LNCAP (cell line): ENCODE measurements around the gene PSMD1.

Experiments used
- TF ChIP-seq, protein P1 (sequence below): fragments of 450-650 bp; IDR thresholded peaks from 2 replicates; pipeline ENCODE4 v1.5.1; 2017; ENCODE audit warnings: mild to moderate bottlenecking

Gene PSMD1

DNA sequence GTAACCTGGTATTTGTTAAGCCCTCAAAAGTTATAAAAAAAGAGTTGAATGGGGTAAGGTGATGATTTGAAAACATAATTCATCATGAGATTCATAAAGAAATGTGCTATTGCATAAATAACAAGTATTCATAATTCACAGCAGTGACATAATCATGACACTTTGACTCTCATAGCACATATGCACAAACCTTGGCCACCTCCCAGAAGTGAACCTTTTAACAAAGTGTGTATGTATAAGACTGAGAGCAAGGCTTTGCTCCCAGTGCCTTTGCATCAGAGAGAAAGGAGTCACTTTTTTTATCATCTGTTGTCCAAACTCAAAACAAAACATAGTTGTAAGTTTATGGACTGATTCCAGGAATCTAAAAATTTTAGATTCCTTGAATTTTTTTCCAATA lies 83.1 kb downstream of the PSMD1 start:
- TF ChIP-seq, protein P1, sequence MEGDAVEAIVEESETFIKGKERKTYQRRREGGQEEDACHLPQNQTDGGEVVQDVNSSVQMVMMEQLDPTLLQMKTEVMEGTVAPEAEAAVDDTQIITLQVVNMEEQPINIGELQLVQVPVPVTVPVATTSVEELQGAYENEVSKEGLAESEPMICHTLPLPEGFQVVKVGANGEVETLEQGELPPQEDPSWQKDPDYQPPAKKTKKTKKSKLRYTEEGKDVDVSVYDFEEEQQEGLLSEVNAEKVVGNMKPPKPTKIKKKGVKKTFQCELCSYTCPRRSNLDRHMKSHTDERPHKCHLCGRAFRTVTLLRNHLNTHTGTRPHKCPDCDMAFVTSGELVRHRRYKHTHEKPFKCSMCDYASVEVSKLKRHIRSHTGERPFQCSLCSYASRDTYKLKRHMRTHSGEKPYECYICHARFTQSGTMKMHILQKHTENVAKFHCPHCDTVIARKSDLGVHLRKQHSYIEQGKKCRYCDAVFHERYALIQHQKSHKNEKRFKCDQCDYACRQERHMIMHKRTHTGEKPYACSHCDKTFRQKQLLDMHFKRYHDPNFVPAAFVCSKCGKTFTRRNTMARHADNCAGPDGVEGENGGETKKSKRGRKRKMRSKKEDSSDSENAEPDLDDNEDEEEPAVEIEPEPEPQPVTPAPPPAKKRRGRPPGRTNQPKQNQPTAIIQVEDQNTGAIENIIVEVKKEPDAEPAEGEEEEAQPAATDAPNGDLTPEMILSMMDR: no peak

DNA sequence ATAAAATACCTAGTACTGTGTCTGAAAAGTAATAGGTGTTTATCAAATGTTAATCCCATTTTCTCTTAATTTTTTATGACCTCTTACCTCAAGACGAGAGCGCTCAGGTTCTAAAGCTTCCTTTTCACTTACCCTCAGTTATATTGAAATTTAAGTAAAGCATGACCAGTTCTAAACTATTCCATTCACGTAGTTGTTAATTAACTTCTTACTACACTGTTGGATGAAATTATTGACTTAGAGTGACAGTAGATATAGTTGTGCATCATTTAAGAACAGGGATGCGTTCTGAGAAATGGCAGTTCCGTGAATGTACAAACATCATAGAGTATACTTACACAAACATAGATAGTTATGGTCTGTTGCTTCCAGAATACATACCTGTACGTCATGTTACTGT lies 88.2 kb downstream of the PSMD1 start:
- TF ChIP-seq, protein P1: no peak

DNA sequence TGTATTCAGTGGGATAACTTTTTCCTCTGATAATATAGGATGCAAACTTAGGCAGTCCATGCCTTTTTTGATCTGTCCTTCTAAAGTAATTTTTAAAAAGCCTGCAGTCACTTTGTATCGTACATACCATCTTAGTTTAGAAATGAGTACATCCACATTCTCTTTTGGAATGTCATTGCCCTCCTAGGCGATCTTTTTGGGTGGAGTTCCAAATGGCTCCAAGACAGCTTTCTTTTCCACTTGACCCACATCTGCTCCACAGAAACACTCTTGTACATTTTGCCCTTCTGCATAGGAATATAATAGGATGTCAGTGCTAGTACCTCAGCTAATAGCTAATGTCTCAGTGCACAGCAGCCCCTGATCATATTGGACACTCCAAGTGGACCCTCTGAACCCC lies 90.0 kb downstream of the PSMD1 start:
- TF ChIP-seq, protein P1: no peak

DNA sequence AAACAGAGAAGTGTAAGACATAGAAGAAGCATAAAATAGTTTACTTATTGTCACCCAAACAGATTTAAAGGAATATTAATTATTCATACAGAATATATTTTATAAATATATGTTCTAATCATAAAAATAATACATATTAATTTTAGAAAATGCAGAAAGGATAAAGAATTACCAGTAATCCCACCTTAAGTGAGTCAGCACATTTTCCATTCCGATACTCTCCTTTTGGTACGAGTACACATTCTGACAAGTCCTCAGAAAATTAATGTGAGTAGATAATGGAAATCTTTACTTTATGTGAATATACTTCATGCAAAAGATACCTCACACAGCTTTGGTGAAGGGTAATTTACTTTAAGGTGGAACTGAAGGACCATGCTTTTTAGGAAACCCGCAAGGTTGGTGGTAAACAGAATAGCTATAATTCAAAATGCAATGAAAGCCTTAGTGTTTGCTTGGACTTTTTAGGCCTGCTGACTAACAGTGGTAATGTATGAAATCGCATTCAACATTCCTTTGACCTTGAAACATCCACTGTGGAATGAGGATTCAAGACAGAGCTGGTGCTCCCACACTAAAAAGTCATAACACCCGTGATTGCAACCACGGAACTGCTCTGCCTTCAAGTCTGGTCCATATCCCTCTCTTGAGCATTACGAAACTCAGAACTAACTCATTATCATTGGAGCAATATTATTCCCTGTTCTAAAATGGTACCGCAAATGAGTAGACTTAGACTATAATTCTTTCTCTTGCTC lies 96.3 kb downstream of the PSMD1 start:
- TF ChIP-seq, protein P1: no peak

DNA sequence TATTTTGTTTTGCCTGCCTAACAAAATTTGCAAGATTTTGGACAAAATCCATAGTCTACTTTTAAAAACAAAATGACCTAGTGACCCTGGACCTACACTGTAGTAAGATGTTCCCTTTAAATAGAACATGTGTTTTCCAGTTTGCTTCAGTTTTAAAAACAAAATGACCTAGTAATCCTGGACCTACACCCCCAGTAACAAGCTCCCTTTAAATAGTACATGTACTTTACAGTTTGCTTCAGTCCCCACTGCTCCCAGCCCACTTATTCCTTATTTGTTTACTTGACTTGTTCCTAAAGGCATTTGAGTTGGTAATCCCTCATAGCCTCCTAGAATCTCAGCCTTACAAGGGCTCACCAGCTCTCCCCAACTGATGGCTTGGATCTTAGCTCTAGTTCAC lies 102.6 kb downstream of the PSMD1 start:
- TF ChIP-seq, protein P1: no peak

DNA sequence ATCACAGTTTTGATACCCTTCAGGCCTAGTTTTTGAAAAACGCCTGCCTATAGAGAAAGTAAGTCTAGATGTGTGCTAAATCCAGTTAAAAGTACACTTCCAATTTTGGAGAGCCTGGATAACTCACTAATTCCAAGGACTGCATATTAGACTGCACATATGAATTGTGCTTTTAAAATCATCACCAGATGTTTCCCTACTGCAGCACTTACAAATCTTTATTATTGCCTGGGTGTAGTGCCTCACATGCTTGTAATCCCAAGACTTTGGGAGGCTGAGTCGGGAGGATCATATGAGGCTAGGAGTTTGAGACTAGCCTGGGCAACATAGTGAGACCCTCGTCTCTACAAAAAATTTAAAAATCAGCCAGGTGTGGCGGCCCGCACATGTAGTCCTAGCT lies 104.0 kb downstream of the PSMD1 start:
- TF ChIP-seq, protein P1: no peak

DNA sequence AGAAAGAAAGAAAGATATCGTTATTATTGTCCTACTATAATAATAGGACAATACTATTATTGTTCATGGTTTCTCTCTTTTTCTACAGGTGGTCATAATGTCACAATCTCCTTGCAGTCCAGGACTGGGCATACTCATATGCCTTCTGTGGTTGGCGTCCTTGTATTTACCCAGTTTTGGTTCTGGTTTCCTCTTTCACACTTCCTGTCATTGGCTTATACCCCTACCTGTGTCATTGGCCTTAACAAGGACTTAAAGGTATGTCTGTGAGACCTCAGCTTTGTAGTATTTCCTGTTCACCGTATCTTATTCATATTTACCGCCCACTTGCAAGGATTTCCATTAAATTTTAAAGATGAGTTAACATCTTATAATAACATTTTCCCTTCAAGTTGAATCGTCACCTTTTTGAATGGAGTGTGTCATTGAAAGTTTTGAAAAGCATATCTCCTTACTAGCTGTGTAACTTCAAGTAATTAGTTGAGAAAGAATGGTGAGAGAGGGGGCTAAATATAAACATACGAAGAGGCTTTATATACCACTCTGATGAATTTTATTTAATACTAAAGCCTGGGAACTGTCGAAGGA lies 104.7 kb downstream of the PSMD1 start:
- TF ChIP-seq, protein P1: no peak
